CD14-positive monocyte (primary cell): ENCODE measurements around the gene PKIB. TPM values are rescaled to one million over a fixed set of nuclear protein-coding genes. Genes with fewer than 3 reads are reported as not detected.

ENCODE experiments used
- DNase-seq, 3 donors: peaks; one replicate each; pipeline ENCODE4 v3.0.0-alpha.2; 2011 to 2022
- H2AFZ ChIP-seq: 2 replicates; pipeline ENCODE4 v1.6.0; 2012; ENCODE audit warnings: mild to moderate bottlenecking, low read depth, low read length, inconsistent platforms; ENCODE audit not compliant: insufficient read depth, poor library complexity, severe bottlenecking
- H3K27ac ChIP-seq, 2 donors: 1 replicate in 1 of 2; 2 replicates in 1 of 2; pipeline ENCODE4 v1.5.1; 2012 to 2013; ENCODE audit warnings: low read length in 2 of 2, control low read depth in 1 of 2, inconsistent platforms in 1 of 2, low read depth in 1 of 2, mild to moderate bottlenecking in 1 of 2
- H3K27me3 ChIP-seq, 2 donors: one replicate each; pipeline versions ENCODE4 v1.6.0 to v1.6.1; 2011 to 2013; ENCODE audit warnings: low read length in 2 of 2; ENCODE audit not compliant: control insufficient read depth in 2 of 2, insufficient read depth in 2 of 2
- H3K36me3 ChIP-seq, 2 donors: replicated peaks in 1 of 2; 1 replicate in 1 of 2; 2 replicates in 1 of 2; pipeline versions ENCODE4 v1.5.1 to v1.6.1; 2012 to 2013; ENCODE audit warnings: low read length in 2 of 2, control low read depth in 1 of 2, inconsistent platforms in 1 of 2, mild to moderate bottlenecking in 1 of 2; ENCODE audit not compliant: insufficient read depth in 2 of 2, control insufficient read depth in 1 of 2
- H3K4me1 ChIP-seq, 2 donors: 1 replicate in 1 of 2; 2 replicates in 1 of 2; pipeline versions ENCODE4 v1.5.1 to v1.6.1; 2012 to 2013; ENCODE audit warnings: low read length in 2 of 2, control low read depth in 1 of 2, inconsistent platforms in 1 of 2, mild to moderate bottlenecking in 1 of 2, moderate library complexity in 1 of 2; ENCODE audit not compliant: insufficient read depth in 2 of 2, control insufficient read depth in 1 of 2
- H3K4me2 ChIP-seq: replicated peaks from 2 replicates; pipeline ENCODE3; 2012; ENCODE audit warnings: low read length, moderate library complexity, mild to moderate bottlenecking; ENCODE audit not compliant: poor library complexity, severe bottlenecking; ENCODE audit errors: extremely low read depth
- H3K4me3 ChIP-seq, 3 experiments: fragments of 200-600 bp in 1 of 3; sonication (generic) in 1 of 3; replicated peaks in 1 of 3; 1 replicate in 2 of 3; 2 replicates in 1 of 3; pipeline ENCODE4 v1.5.1; 2011 to 2013; ENCODE audit warnings: low read length in 3 of 3, mild to moderate bottlenecking in 3 of 3, control low read depth in 2 of 3, low read depth in 2 of 3, inconsistent platforms in 1 of 3, moderate library complexity in 1 of 3
- H3K79me2 ChIP-seq: 2 replicates; pipeline ENCODE4 v1.6.0; 2012; ENCODE audit warnings: mild to moderate bottlenecking, control low read depth, inconsistent platforms, low read length, moderate library complexity; ENCODE audit not compliant: insufficient read depth
- H3K9ac ChIP-seq: 2 replicates; pipeline ENCODE4 v1.6.0; 2017; ENCODE audit warnings: low read length, mild to moderate bottlenecking; ENCODE audit not compliant: insufficient read depth, poor library complexity, severe bottlenecking
- H3K9me3 ChIP-seq, 2 donors: replicated peaks in 1 of 2; 1 replicate in 1 of 2; 2 replicates in 1 of 2; pipeline versions ENCODE4 v1.5.1 to v1.6.1; 2012 to 2013; ENCODE audit warnings: low read length in 2 of 2, control low read depth in 1 of 2; ENCODE audit not compliant: control insufficient read depth in 1 of 2, insufficient read depth in 1 of 2
- H4K20me1 ChIP-seq: 2 replicates; pipeline ENCODE4 v1.6.0; 2012; ENCODE audit warnings: mild to moderate bottlenecking, low read length, control low read depth, moderate library complexity; ENCODE audit not compliant: insufficient read depth
- H3K27ac Mint-ChIP-seq, 7 donors: one replicate each; pipeline ENCODE4 v1.8.0; 2020; ENCODE audit warnings: mild to moderate bottlenecking in 7 of 7, mixed read lengths in 7 of 7, moderate library complexity in 6 of 7, inconsistent platforms in 2 of 7
- H3K27me3 Mint-ChIP-seq, 3 donors: one replicate each; pipeline ENCODE4 v1.8.0; 2021 to 2022; ENCODE audit warnings: low read depth in 3 of 3, mild to moderate bottlenecking in 3 of 3, mixed read lengths in 3 of 3, moderate library complexity in 3 of 3, inconsistent platforms in 1 of 3
- H3K36me3 Mint-ChIP-seq, 2 donors: one replicate each; pipeline ENCODE4 v1.8.0; 2020; ENCODE audit warnings: mixed read lengths in 2 of 2, inconsistent platforms in 1 of 2, mild to moderate bottlenecking in 1 of 2
- H3K4me1 Mint-ChIP-seq: one replicate; pipeline ENCODE4 v1.8.0; 2020; ENCODE audit warnings: mild to moderate bottlenecking, mixed read lengths
- H3K4me3 Mint-ChIP-seq, 2 donors: one replicate each; pipeline ENCODE4 v1.8.0; 2020; ENCODE audit warnings: mild to moderate bottlenecking in 2 of 2, mixed read lengths in 2 of 2, moderate library complexity in 1 of 2
- H3K9me3 Mint-ChIP-seq, 7 donors: one replicate each; pipeline ENCODE4 v1.8.0; 2020 to 2022; ENCODE audit warnings: mixed read lengths in 7 of 7, mild to moderate bottlenecking in 6 of 7, moderate library complexity in 6 of 7, inconsistent platforms in 2 of 7
- CTCF ChIP-seq: fragments of 200-600 bp; IDR thresholded peaks from one replicate; pipeline ENCODE4 v1.8.0; 2022; ENCODE audit warnings: antibody characterized with exemption, mild to moderate bottlenecking
- WGBS: methylation state at CpG from one replicate; pipeline ENCODE4 v1.1.5; 2013; ENCODE audit warnings: missing lambda C conversion rate; ENCODE audit not compliant: insufficient coverage; 5-methylcytosine and 5-hydroxymethylcytosine counted together
- intact Hi-C, 2 donors: fragments of 100-400 bp; cut with micrococcal nuclease; formaldehyde crosslinking; loops; one replicate each; pipeline versions ENCODE4 v1.15.0 to v1.15.1; 2023
- polyA plus RNA-seq, 3 donors: library from polyadenylated mRNA; depleted of rRNA in 1 of 3; unstranded in 2 of 3; stranded (reverse) in 1 of 3; fragments of 300-500 nt in 2 of 3; fragments of >200 nt in 1 of 3; fragmentation: Illumina TruSeq in 2 of 3; gene quantifications; 1 replicate in 2 of 3; 2 replicates in 1 of 3; pipeline ENCODE4 v1.2.3, GENCODE V29; 2012 to 2021

The PKIB gene
- polyA plus RNA-seq, 3 donors, result 1.3 to 2.0 (median 1.4) TPM

GRCh38 chr6:122622479-122622878, 12.3 kb downstream of the PKIB start:
- no peak for DNase-seq
- no peak overlapping the region for H3K9ac ChIP-seq
- no peaks in the 10 kb centered on the region for H3K79me2 ChIP-seq
- H3K36me3 Mint-ChIP-seq, result no peaks in the 10 kb centered on the region
- H3K27me3 Mint-ChIP-seq, result peaks cover 3 to 9% (median 7%) of the 10 kb centered on the region in 3 donors
- H3K9me3 Mint-ChIP-seq, result peaks cover 0 to 2% (median 0%) of the 10 kb centered on the region in 7 donors
- H3K9me3 ChIP-seq, result no peaks in the 10 kb centered on the region
- H3K4me1 Mint-ChIP-seq, result no peaks in the 10 kb centered on the region
- TF ChIP-seq CTCF, result no peak
- no peak overlapping the region for H3K4me3 Mint-ChIP-seq
- peaks cover 2 to 5% of the 10 kb centered on the region in 2 donors for H3K27me3 ChIP-seq
- H3K4me2 ChIP-seq, result no peak overlapping the region
- H3K27ac ChIP-seq, result no peak overlapping the region
- no peak overlapping the region for H3K27ac Mint-ChIP-seq
- no peaks in the 10 kb centered on the region for H3K36me3 ChIP-seq
- WGBS, result 100% methylated on average over 1 of the region's 4 CpGs
- no peak overlapping the region for H2AFZ ChIP-seq
- H3K4me1 ChIP-seq, result no peaks in the 10 kb centered on the region
- H3K4me3 ChIP-seq, result no peak overlapping the region
- H4K20me1 ChIP-seq, result no peaks in the 10 kb centered on the region
- intact Hi-C loops, result no loop called here

GRCh38 chr6:122623279-122623678, 13.1 kb downstream of the PKIB start:
- H2AFZ ChIP-seq, result no peak overlapping the region
- no peaks in the 10 kb centered on the region for H3K79me2 ChIP-seq
- no peak for TF ChIP-seq CTCF
- DNase-seq, result no peak
- peaks cover 0 to 2% (median 0%) of the 10 kb centered on the region in 7 donors for H3K9me3 Mint-ChIP-seq
- intact Hi-C loops, result no loop called here
- peaks cover 3 to 9% (median 7%) of the 10 kb centered on the region in 3 donors for H3K27me3 Mint-ChIP-seq
- no peaks in the 10 kb centered on the region for H4K20me1 ChIP-seq
- H3K4me1 ChIP-seq, result no peaks in the 10 kb centered on the region
- no peaks in the 10 kb centered on the region for H3K4me1 Mint-ChIP-seq
- no peaks in the 10 kb centered on the region for H3K36me3 ChIP-seq
- no peaks in the 10 kb centered on the region for H3K36me3 Mint-ChIP-seq
- H3K9me3 ChIP-seq, result no peaks in the 10 kb centered on the region
- no peak overlapping the region for H3K9ac ChIP-seq
- H3K4me3 Mint-ChIP-seq, result no peak overlapping the region
- no peak overlapping the region for H3K4me2 ChIP-seq
- no peak overlapping the region for H3K4me3 ChIP-seq
- no peak overlapping the region for H3K27ac ChIP-seq
- H3K27ac Mint-ChIP-seq, result no peak overlapping the region
- peaks cover 2 to 5% of the 10 kb centered on the region in 2 donors for H3K27me3 ChIP-seq
